Measurements from ENCODE around the gene LAMC2.

- no peak for TF ChIP-seq EZH2 (IDR thresholded peaks at IDR 0.05; ENCODE audit: insufficient read depth, poor library complexity, severe bottlenecking)
- TF ChIP-seq EZH2phosphoT487 (IDR thresholded peaks at IDR 0.05; ENCODE audit: insufficient read depth, low read depth), result no peak
These were observed 40.9 kb downstream of the LAMC2 start for GRCh38 chr1:183226963-183227362.
